HAP-1 (cell line): ENCODE data around the gene RGS4.

ENCODE experiments used
- DNase-seq, 2 experiments: peaks; one replicate each; pipeline ENCODE4 v3.0.0-alpha.2; 2016 to 2020; ENCODE audit warnings: low spot score in 2 of 2
- H3K27me3 ChIP-seq: fragments of 250-450 bp; sonication (Bioruptor Pico); 2 replicates; pipeline ENCODE4 v1.5.1; 2020; ENCODE audit warnings: low read depth, mild to moderate bottlenecking, moderate library complexity
- H3K36me3 ChIP-seq: fragments of 250-450 bp; sonication (Bioruptor Pico); replicated peaks from 2 replicates; pipeline ENCODE4 v1.5.1; 2020; ENCODE audit warnings: mild to moderate bottlenecking
- H3K4me1 ChIP-seq: fragments of 250-450 bp; sonication (Bioruptor Pico); 2 replicates; pipeline ENCODE4 v1.5.1; 2020; ENCODE audit warnings: mild to moderate bottlenecking
- H3K4me3 ChIP-seq: fragments of 250-450 bp; sonication (Bioruptor Pico); 2 replicates; pipeline ENCODE4 v1.5.1; 2020; ENCODE audit warnings: mild to moderate bottlenecking, moderate library complexity
- H3K9me3 ChIP-seq: fragments of 250-450 bp; sonication (Bioruptor Pico); 2 replicates; pipeline ENCODE4 v1.5.1; 2020; ENCODE audit warnings: mild to moderate bottlenecking, moderate library complexity
- in situ Hi-C: fragments of 300-500 bp; cut with MboI; formaldehyde crosslinking; loops from 3 replicates; pipeline ENCODE4 v1.14.3; 2020; ENCODE audit warnings: low sequenced_read_pairs, inconsistent platforms, mixed read lengths

Gene RGS4

GRCh38 chr1:163069142-163069541 lies at the start of gene RGS4:
Gene RGS4, plus strand, starts transcription at chr1:163069361. Its CDS starts 124 bp downstream, at chr1:163069485.
- Histone ChIP-seq H3K36me3 (no peaks in the 10 kb centered on the region), H3K4me3 (no peak within 1 kb of the TSS), H3K27me3 (peaks cover 28% of the 10 kb centered on the region), H3K9me3 (no peaks in the 10 kb centered on the region), H3K4me1 (no peaks in the 10 kb centered on the region)
- in situ Hi-C loops = no loop called here
- DNase-seq = peak; percentile 27 to 49

GRCh38 chr1:163022129-163022528 lies 47.0 kb upstream of the RGS4 start:
- Histone ChIP-seq H3K9me3 (no peaks in the 10 kb centered on the region), H3K4me1 (no peaks in the 10 kb centered on the region), H3K4me3 (no peak overlapping the region), H3K27me3 (no peaks in the 10 kb centered on the region), H3K36me3 (no peaks in the 10 kb centered on the region)
- in situ Hi-C loops = no loop called here
- DNase-seq = no peak

- in situ Hi-C loops = no loop called here
- no peaks in the 10 kb centered on the region for H3K27me3 ChIP-seq
- H3K4me3 ChIP-seq = no peak overlapping the region
- H3K4me1 ChIP-seq = no peaks in the 10 kb centered on the region
- H3K9me3 ChIP-seq = no peaks in the 10 kb centered on the region
- no peak for DNase-seq
- no peaks in the 10 kb centered on the region for H3K36me3 ChIP-seq
These were observed 41.6 kb upstream of the RGS4 start for GRCh38 chr1:163027610-163028009.

GRCh38 chr1:163029901-163030300 lies 39.3 kb upstream of the RGS4 start:
- in situ Hi-C loops = no loop called here
- Histone ChIP-seq H3K27me3 (no peaks in the 10 kb centered on the region), H3K4me3 (no peak overlapping the region), H3K9me3 (no peaks in the 10 kb centered on the region), H3K4me1 (no peaks in the 10 kb centered on the region), H3K36me3 (no peaks in the 10 kb centered on the region)
- no peak for DNase-seq

GRCh38 chr1:163035446-163036249 lies 33.5 kb upstream of the RGS4 start:
- Histone ChIP-seq H3K27me3 (no peaks in the 10 kb centered on the region), H3K4me3 (no peak overlapping the region), H3K9me3 (no peaks in the 10 kb centered on the region), H3K36me3 (no peaks in the 10 kb centered on the region), H3K4me1 (no peaks in the 10 kb centered on the region)
- no peak for DNase-seq
- in situ Hi-C loops = no loop called here

GRCh38 chr1:163036671-163037070 lies 32.5 kb upstream of the RGS4 start:
- Histone ChIP-seq H3K9me3 (no peaks in the 10 kb centered on the region), H3K36me3 (no peaks in the 10 kb centered on the region), H3K4me1 (no peaks in the 10 kb centered on the region), H3K4me3 (no peak overlapping the region), H3K27me3 (no peaks in the 10 kb centered on the region)
- DNase-seq = no peak
- in situ Hi-C loops = no loop called here

GRCh38 chr1:163038928-163039706 lies 30.0 kb upstream of the RGS4 start:
- DNase-seq = no peak
- no peak overlapping the region for H3K4me3 ChIP-seq
- no peaks in the 10 kb centered on the region for H3K4me1 ChIP-seq
- no peaks in the 10 kb centered on the region for H3K36me3 ChIP-seq
- H3K27me3 ChIP-seq = no peaks in the 10 kb centered on the region
- in situ Hi-C loops = no loop called here
- H3K9me3 ChIP-seq = no peaks in the 10 kb centered on the region

- H3K9me3 ChIP-seq = no peaks in the 10 kb centered on the region
- H3K4me1 ChIP-seq = no peaks in the 10 kb centered on the region
- H3K36me3 ChIP-seq = no peaks in the 10 kb centered on the region
- in situ Hi-C loops = no loop called here
- H3K27me3 ChIP-seq = no peaks in the 10 kb centered on the region
- no peak for DNase-seq
- no peak overlapping the region for H3K4me3 ChIP-seq
These were observed 29.5 kb upstream of the RGS4 start for GRCh38 chr1:163039707-163040093.

- DNase-seq = no peak
- H3K36me3 ChIP-seq = no peaks in the 10 kb centered on the region
- no peaks in the 10 kb centered on the region for H3K9me3 ChIP-seq
- no peaks in the 10 kb centered on the region for H3K4me1 ChIP-seq
- peaks cover 2% of the 10 kb centered on the region; the same call in 1 of the 2 replicates for H3K27me3 ChIP-seq
- in situ Hi-C loops = no loop called here
- H3K4me3 ChIP-seq = no peak overlapping the region
These were observed 23.1 kb upstream of the RGS4 start for GRCh38 chr1:163046071-163046470.

GRCh38 chr1:163047951-163048659 lies 21.1 kb upstream of the RGS4 start:
- Histone ChIP-seq H3K4me3 (no peak overlapping the region), H3K4me1 (no peaks in the 10 kb centered on the region), H3K27me3 (peaks cover 2% of the 10 kb centered on the region; the same call in 1 of the 2 replicates), H3K36me3 (no peaks in the 10 kb centered on the region), H3K9me3 (no peaks in the 10 kb centered on the region)
- DNase-seq = no peak
- in situ Hi-C loops = no loop called here

- no peaks in the 10 kb centered on the region for H3K36me3 ChIP-seq
- DNase-seq = no peak
- H3K9me3 ChIP-seq = no peaks in the 10 kb centered on the region
- H3K27me3 ChIP-seq = peaks cover 2% of the 10 kb centered on the region; the same call in 1 of the 2 replicates
- in situ Hi-C loops = no loop called here
- no peaks in the 10 kb centered on the region for H3K4me1 ChIP-seq
- H3K4me3 ChIP-seq = no peak overlapping the region
These were observed 20.3 kb upstream of the RGS4 start for GRCh38 chr1:163048869-163049268.

- Histone ChIP-seq H3K4me1 (no peaks in the 10 kb centered on the region), H3K27me3 (peaks cover 2% of the 10 kb centered on the region; the same call in 1 of the 2 replicates), H3K36me3 (no peaks in the 10 kb centered on the region), H3K4me3 (no peak overlapping the region), H3K9me3 (no peaks in the 10 kb centered on the region)
- no peak for DNase-seq
- in situ Hi-C loops = no loop called here
These were observed 19.9 kb upstream of the RGS4 start for GRCh38 chr1:163049296-163049695.

GRCh38 chr1:163050496-163050895 lies 18.7 kb upstream of the RGS4 start:
- in situ Hi-C loops = no loop called here
- Histone ChIP-seq H3K4me1 (no peaks in the 10 kb centered on the region), H3K27me3 (peaks cover 2% of the 10 kb centered on the region; the same call in 1 of the 2 replicates), H3K4me3 (no peak overlapping the region), H3K36me3 (no peaks in the 10 kb centered on the region), H3K9me3 (no peaks in the 10 kb centered on the region)
- DNase-seq = no peak

GRCh38 chr1:163054181-163054591 lies 15.0 kb upstream of the RGS4 start:
- in situ Hi-C loops = no loop called here
- H3K9me3 ChIP-seq = no peaks in the 10 kb centered on the region
- no peaks in the 10 kb centered on the region for H3K36me3 ChIP-seq
- H3K4me3 ChIP-seq = no peak overlapping the region
- no peak for DNase-seq
- H3K4me1 ChIP-seq = no peaks in the 10 kb centered on the region
- H3K27me3 ChIP-seq = peaks cover 8% of the 10 kb centered on the region; the same call in 1 of the 2 replicates
